SH-SY5Y (cell line): ENCODE measurements around the gene NPTX1.

Experiments
- GATA2 ChIP-seq: IDR thresholded peaks from 2 replicates; pipeline ENCODE4 v1.6.1; 2011; ENCODE audit warnings: mild to moderate bottlenecking, low read depth, low read length
- GATA3 ChIP-seq: IDR thresholded peaks from 2 replicates; pipeline ENCODE4 v1.6.1; 2011; ENCODE audit warnings: low read depth, mild to moderate bottlenecking, low read length, moderate library complexity

Gene NPTX1

GRCh38 chr17:80475910-80476876 is at the start of gene NPTX1:
Gene NPTX1, minus strand, starts transcription at chr17:80476607. Its CDS starts 161 bp downstream, at chr17:80476446.
- TF ChIP-seq GATA2, result no peak
- no peak for TF ChIP-seq GATA3

GRCh38 chr17:80523956-80524712 is 47.7 kb upstream of the NPTX1 start:
- TF ChIP-seq GATA2 (peak; percentile 50), GATA3 (no peak)

- no peak for TF ChIP-seq GATA2
- no peak for TF ChIP-seq GATA3
Observed at GRCh38 chr17:80523054-80523744, 46.8 kb upstream of the NPTX1 start.

GRCh38 chr17:80520810-80521455 is 44.5 kb upstream of the NPTX1 start:
- TF ChIP-seq GATA3, result no peak
- no peak for TF ChIP-seq GATA2

- TF ChIP-seq GATA2, result no peak
- TF ChIP-seq GATA3, result no peak
Observed at GRCh38 chr17:80519091-80519781, 42.8 kb upstream of the NPTX1 start.

GRCh38 chr17:80518392-80518791 is 42.0 kb upstream of the NPTX1 start:
- TF ChIP-seq GATA2, result no peak
- TF ChIP-seq GATA3, result no peak

- no peak for TF ChIP-seq GATA3
- TF ChIP-seq GATA2, result no peak
Observed at GRCh38 chr17:80517641-80518040, 41.2 kb upstream of the NPTX1 start.

- TF ChIP-seq GATA2 (no peak), GATA3 (no peak)
Observed at GRCh38 chr17:80516171-80516932, 39.9 kb upstream of the NPTX1 start.

GRCh38 chr17:80513892-80514291 is 37.5 kb upstream of the NPTX1 start:
- TF ChIP-seq GATA3 (no peak), GATA2 (no peak)

- no peak for TF ChIP-seq GATA2
- TF ChIP-seq GATA3, result no peak
Observed at GRCh38 chr17:80513201-80513600, 36.8 kb upstream of the NPTX1 start.

- no peak for TF ChIP-seq GATA3
- TF ChIP-seq GATA2, result no peak
Observed at GRCh38 chr17:80512233-80512632, 35.8 kb upstream of the NPTX1 start.
